ENCODE data around the gene TMEM183A. TPM values are rescaled to one million over a fixed set of nuclear protein-coding genes. Genes with fewer than 3 reads are reported as not detected.

Gene TMEM183A
- total and polyA plus RNA-seq, 2 experiments from 2014 or later = 65.2 to 78.8 TPM

DNA sequence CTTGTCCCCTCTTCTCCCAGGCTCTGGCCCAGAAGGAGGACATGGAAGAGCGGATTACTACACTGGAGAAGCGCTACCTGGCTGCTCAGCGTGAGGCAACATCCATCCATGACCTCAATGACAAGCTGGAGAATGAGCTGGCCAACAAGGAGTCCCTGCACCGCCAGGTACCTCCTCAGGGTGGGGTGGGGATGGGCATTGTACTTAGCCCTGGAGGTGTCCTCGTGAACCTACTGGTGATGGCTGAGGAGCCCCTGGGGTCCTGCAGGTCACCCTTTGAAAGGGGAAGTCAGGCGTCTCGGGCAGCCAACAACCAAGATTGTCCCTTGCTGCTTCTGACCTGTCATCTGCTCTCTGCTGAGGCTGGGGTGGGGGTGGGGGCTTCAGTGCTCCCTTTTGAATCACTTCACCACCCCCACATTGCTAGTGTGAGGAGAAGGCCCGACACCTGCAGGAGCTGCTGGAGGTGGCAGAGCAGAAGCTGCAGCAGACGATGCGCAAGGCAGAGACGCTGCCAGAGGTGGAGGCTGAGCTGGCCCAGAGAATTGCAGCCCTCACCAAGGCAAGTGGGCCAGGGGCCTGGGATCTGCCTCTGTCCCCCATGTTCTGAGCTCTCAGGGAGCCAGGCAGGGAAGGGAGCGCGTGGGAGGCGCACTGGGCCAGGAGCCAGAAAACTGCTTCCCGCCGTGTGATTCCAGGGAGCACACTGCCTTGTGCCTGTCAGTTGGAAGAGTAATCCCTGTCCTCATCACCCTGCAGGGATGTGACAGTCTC is 38.8 kb downstream of the TMEM183A start:
- 91% methylated on average over 14 of the region's 16 CpGs for WGBS (ENCODE audit: low lambda C conversion rate, missing lambda C conversion rate)
- Histone ChIP-seq H3K36me3 (replicated peaks; ENCODE audit: insufficient read depth, low read depth) (no peaks in the 10 kb centered on the region), H3K4me2 (no peak overlapping the region), H3K27me3 (no peaks in the 10 kb centered on the region), H3K27ac (no peak overlapping the region), H3K9me2 (replicated peaks; ENCODE audit: insufficient read depth) (no peaks in the 10 kb centered on the region), H3K4me1 (ENCODE audit: insufficient read depth) (no peaks in the 10 kb centered on the region), H3K4me3 (no peak overlapping the region), H3K79me2 (no peaks in the 10 kb centered on the region), H2AFZ (no peak overlapping the region), H3K9me3 (ENCODE audit: low read depth) (no peaks in the 10 kb centered on the region), H4K20me1 (ENCODE audit: insufficient read depth, poor library complexity, severe bottlenecking) (no peaks in the 10 kb centered on the region)
- TF ChIP-seq, protein P1, sequence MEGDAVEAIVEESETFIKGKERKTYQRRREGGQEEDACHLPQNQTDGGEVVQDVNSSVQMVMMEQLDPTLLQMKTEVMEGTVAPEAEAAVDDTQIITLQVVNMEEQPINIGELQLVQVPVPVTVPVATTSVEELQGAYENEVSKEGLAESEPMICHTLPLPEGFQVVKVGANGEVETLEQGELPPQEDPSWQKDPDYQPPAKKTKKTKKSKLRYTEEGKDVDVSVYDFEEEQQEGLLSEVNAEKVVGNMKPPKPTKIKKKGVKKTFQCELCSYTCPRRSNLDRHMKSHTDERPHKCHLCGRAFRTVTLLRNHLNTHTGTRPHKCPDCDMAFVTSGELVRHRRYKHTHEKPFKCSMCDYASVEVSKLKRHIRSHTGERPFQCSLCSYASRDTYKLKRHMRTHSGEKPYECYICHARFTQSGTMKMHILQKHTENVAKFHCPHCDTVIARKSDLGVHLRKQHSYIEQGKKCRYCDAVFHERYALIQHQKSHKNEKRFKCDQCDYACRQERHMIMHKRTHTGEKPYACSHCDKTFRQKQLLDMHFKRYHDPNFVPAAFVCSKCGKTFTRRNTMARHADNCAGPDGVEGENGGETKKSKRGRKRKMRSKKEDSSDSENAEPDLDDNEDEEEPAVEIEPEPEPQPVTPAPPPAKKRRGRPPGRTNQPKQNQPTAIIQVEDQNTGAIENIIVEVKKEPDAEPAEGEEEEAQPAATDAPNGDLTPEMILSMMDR (IDR thresholded peaks at IDR 0.05; ENCODE audit: poor library complexity) = no peak
- TF ChIP-seq EZH2 (IDR thresholded peaks at IDR 0.05; ENCODE audit: borderline replicate concordance) (no peak), EZH2phosphoT487 (IDR thresholded peaks at IDR 0.05; ENCODE audit: low read depth, severe bottlenecking, unreplicated experiment) (no peak)
- DNase-seq (ENCODE audit: low spot score) = no peak

DNA sequence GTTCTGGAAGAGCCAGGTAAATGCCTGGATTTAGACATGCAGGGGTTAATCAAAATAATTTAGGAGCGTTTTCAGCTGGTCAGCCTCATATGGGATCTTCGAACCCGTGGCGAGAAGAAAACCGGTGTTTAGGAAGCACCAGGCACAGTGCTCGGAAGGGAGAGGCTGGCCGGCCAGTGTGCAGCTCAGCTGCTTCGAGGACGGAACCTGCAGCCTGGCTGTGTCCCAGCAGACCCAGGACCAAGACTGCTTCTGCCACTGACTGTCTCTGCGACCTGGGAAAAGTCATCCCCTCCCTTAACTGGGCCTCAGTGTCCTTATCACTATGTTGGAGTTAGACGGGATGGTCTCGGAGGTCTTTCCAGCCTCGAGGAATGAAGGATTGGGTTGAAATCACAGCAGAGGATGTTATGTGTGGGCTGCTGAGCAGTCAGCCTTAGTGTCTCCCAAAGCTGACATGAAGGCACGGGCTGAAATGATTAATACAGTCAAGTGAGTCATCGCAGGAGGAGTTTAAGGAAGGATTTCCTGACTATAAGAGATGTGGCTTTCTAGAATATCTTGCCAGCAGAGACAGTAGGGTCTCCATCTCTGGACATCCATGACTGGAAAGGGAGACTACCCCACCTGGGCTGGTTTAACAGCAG is 39.9 kb downstream of the TMEM183A start:
- Histone ChIP-seq H3K9me3 (ENCODE audit: low read depth) (no peaks in the 10 kb centered on the region), H3K27ac (no peak overlapping the region), H3K27me3 (no peaks in the 10 kb centered on the region), H3K79me2 (no peaks in the 10 kb centered on the region), H3K4me3 (no peak overlapping the region), H3K36me3 (replicated peaks; ENCODE audit: insufficient read depth, low read depth) (no peaks in the 10 kb centered on the region), H3K9me2 (replicated peaks; ENCODE audit: insufficient read depth) (no peaks in the 10 kb centered on the region), H3K4me1 (ENCODE audit: insufficient read depth) (peaks cover 7% of the 10 kb centered on the region), H4K20me1 (ENCODE audit: insufficient read depth, poor library complexity, severe bottlenecking) (no peaks in the 10 kb centered on the region), H2AFZ (no peak overlapping the region), H3K4me2 (no peak overlapping the region)
- 70% methylated on average over 15 of the region's 15 CpGs for WGBS (ENCODE audit: low lambda C conversion rate, missing lambda C conversion rate)
- DNase-seq (ENCODE audit: low spot score) = peak; percentile 61
- TF ChIP-seq EZH2 (IDR thresholded peaks at IDR 0.05; ENCODE audit: borderline replicate concordance) = no peak
- TF ChIP-seq, protein P1 (IDR thresholded peaks at IDR 0.05; ENCODE audit: poor library complexity) = no peak
- no peak for TF ChIP-seq EZH2phosphoT487 (IDR thresholded peaks at IDR 0.05; ENCODE audit: low read depth, severe bottlenecking, unreplicated experiment)

DNA sequence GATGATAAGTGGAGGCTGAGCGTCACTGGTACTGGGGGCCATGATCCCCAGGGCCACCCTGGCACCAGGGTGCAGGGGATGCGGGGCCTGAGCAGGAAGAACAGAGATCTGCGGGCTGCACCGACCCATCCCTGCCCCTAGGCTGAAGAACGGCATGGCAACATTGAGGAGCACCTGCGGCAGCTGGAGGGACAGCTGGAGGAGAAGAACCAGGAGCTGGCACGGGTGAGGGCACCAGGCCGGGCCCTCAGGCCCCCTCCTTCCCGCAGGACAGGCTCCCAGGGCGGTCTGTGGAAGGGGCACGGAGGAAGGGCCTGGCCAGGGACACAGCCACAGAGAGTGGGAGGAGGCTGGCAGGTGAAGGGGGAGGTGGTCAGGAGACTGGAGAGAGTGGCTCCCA is 40.9 kb downstream of the TMEM183A start:
- no peak overlapping the region for H3K4me3 ChIP-seq
- no peak overlapping the region for H3K4me2 ChIP-seq
- H4K20me1 ChIP-seq (ENCODE audit: insufficient read depth, poor library complexity, severe bottlenecking) = no peaks in the 10 kb centered on the region
- peaks cover 13% of the 10 kb centered on the region for H3K4me1 ChIP-seq (ENCODE audit: insufficient read depth)
- TF ChIP-seq, protein P1 (IDR thresholded peaks at IDR 0.05; ENCODE audit: poor library complexity) = no peak
- TF ChIP-seq EZH2 (IDR thresholded peaks at IDR 0.05; ENCODE audit: borderline replicate concordance) (no peak), EZH2phosphoT487 (IDR thresholded peaks at IDR 0.05; ENCODE audit: low read depth, severe bottlenecking, unreplicated experiment) (no peak)
- no peak overlapping the region for H2AFZ ChIP-seq
- H3K9me2 ChIP-seq (replicated peaks; ENCODE audit: insufficient read depth) = no peaks in the 10 kb centered on the region
- H3K27ac ChIP-seq = no peak overlapping the region
- 96% methylated on average over 11 of the region's 11 CpGs for WGBS (ENCODE audit: low lambda C conversion rate, missing lambda C conversion rate)
- DNase-seq (ENCODE audit: low spot score) = no peak
- no peaks in the 10 kb centered on the region for H3K79me2 ChIP-seq
- H3K27me3 ChIP-seq = no peaks in the 10 kb centered on the region
- H3K36me3 ChIP-seq (replicated peaks; ENCODE audit: insufficient read depth, low read depth) = no peaks in the 10 kb centered on the region
- H3K9me3 ChIP-seq (ENCODE audit: low read depth) = no peaks in the 10 kb centered on the region
